Activated T-cell treated with anti-CD3 and anti-CD28 coated beads for 1 hour (primary cell): ENCODE results near the gene PTPRN2.
"Not testable (repeated sequence)": the region's sequence is repeated elsewhere in the genome, so short reads cannot be mapped to it uniquely, and the experiment has no call there.

Experiments
- DNase-seq: peaks from one replicate; pipeline ENCODE4 v3.0.0-alpha.2; 2020; ENCODE audit warnings: low read depth

The PTPRN2 gene

GRCh38 chr7:157861551-157861950 lies 726.1 kb downstream of the PTPRN2 start:
- DNase-seq, result no peak

- DNase-seq, result no peak
Measured at GRCh38 chr7:157861031-157861491, 726.6 kb downstream of the PTPRN2 start.

GRCh38 chr7:157860406-157860805 lies 727.2 kb downstream of the PTPRN2 start:
- DNase-seq, result no peak

GRCh38 chr7:157859915-157860314 lies 727.7 kb downstream of the PTPRN2 start:
- DNase-seq, result no peak

GRCh38 chr7:157857578-157858075 lies 730.0 kb downstream of the PTPRN2 start:
- no peak for DNase-seq

GRCh38 chr7:157856873-157857577 lies 730.6 kb downstream of the PTPRN2 start:
- DNase-seq, result no peak

- DNase-seq, result no peak
Measured at GRCh38 chr7:157855452-157856213, 732.0 kb downstream of the PTPRN2 start.

- no peak for DNase-seq
Measured at GRCh38 chr7:157855016-157855415, 732.6 kb downstream of the PTPRN2 start.

GRCh38 chr7:157854066-157854891 lies 733.3 kb downstream of the PTPRN2 start:
- DNase-seq, result no peak

GRCh38 chr7:157853789-157854065 lies 733.9 kb downstream of the PTPRN2 start:
- DNase-seq, result no peak

- DNase-seq, result no peak
Measured at GRCh38 chr7:157853076-157853788, 734.4 kb downstream of the PTPRN2 start.

- peak; percentile 62 for DNase-seq
Measured at GRCh38 chr7:157851501-157852067, 736.0 kb downstream of the PTPRN2 start.

- no peak for DNase-seq
Measured at GRCh38 chr7:157850481-157851444, 736.9 kb downstream of the PTPRN2 start.

GRCh38 chr7:157849726-157850125 lies 737.9 kb downstream of the PTPRN2 start:
- DNase-seq, result no peak

- no peak for DNase-seq
Measured at GRCh38 chr7:157849341-157849596, 738.4 kb downstream of the PTPRN2 start.

GRCh38 chr7:157848508-157849340 lies 738.9 kb downstream of the PTPRN2 start:
- no peak for DNase-seq

- not testable (repeated sequence) for DNase-seq
Measured at GRCh38 chr7:157847756-157848487, 739.7 kb downstream of the PTPRN2 start.

GRCh38 chr7:157846746-157847145 lies 740.9 kb downstream of the PTPRN2 start:
- DNase-seq, result not testable (repeated sequence)

- no peak for DNase-seq
Measured at GRCh38 chr7:157846271-157846670, 741.4 kb downstream of the PTPRN2 start.
